SIG-M5 treated with dmso at 0.1 percent for 504 hours (cell line): ENCODE data around the gene TMEM184B.
"Not testable (repeated sequence)": the region's sequence is repeated elsewhere in the genome, so short reads cannot be mapped to it uniquely, and the experiment has no call there.

Experiments used
- DNase-seq: peaks from one replicate; lab custom pipeline; 2025; ENCODE audit not compliant: unreplicated experiment; lab: John Stamatoyannopoulos, UW

The TMEM184B gene

GRCh38 chr22:38184788-38185187, 88.0 kb downstream of the TMEM184B start:
- no peak for DNase-seq

GRCh38 chr22:38181453-38182200, 91.2 kb downstream of the TMEM184B start, which contains the start of gene PLA2G6:
PLA2G6 (minus strand) TSS chr22:38181830; CDS start chr22:38169426, 12,404 bp downstream.
- peak; percentile 97 for DNase-seq

- DNase-seq = peak; percentile 12
Observed at GRCh38 chr22:38180841-38181452, 91.9 kb downstream of the TMEM184B start.

GRCh38 chr22:38178605-38178937, 94.2 kb downstream of the TMEM184B start:
- DNase-seq = not testable (repeated sequence)

GRCh38 chr22:38177926-38178604, 94.7 kb downstream of the TMEM184B start:
- peak; percentile 46 for DNase-seq

- DNase-seq = not testable (repeated sequence)
Observed at GRCh38 chr22:38177571-38177925, 95.3 kb downstream of the TMEM184B start.

GRCh38 chr22:38177044-38177443, 95.8 kb downstream of the TMEM184B start:
- no peak for DNase-seq

- DNase-seq = no peak
Observed at GRCh38 chr22:38176170-38176741, 96.6 kb downstream of the TMEM184B start.

- no peak for DNase-seq
Observed at GRCh38 chr22:38175206-38176118, 97.3 kb downstream of the TMEM184B start.

GRCh38 chr22:38174626-38175025, 98.2 kb downstream of the TMEM184B start:
- no peak for DNase-seq

GRCh38 chr22:38173641-38173906, 99.2 kb downstream of the TMEM184B start:
- DNase-seq = no peak

- no peak for DNase-seq
Observed at GRCh38 chr22:38172832-38173640, 99.8 kb downstream of the TMEM184B start.

GRCh38 chr22:38171927-38172831, 100.6 kb downstream of the TMEM184B start:
- no peak for DNase-seq

GRCh38 chr22:38170469-38170868, 102.3 kb downstream of the TMEM184B start:
- no peak for DNase-seq
